ENCODE data around the gene MRE11. TPM values are rescaled to one million over a fixed set of nuclear protein-coding genes. Genes with fewer than 3 reads are reported as not detected.

MRE11 gene
- total and polyA plus RNA-seq, 7 donors: 2.4 to 26.6 (median 12.5) TPM

GRCh38 chr11:94450048-94450447, 43.6 kb downstream of the MRE11 start:
- DNase-seq: no peak
- H3K36me3 ChIP-seq: peaks cover 0 to 34% (median 3%) of the 10 kb centered on the region in 4 donors
- H3K4me3 ChIP-seq: no peak overlapping the region
- no peaks in the 10 kb centered on the region for H3K27me3 ChIP-seq
- H3K9me3 ChIP-seq: no peaks in the 10 kb centered on the region
- no peaks in the 10 kb centered on the region for H3K4me1 ChIP-seq
- WGBS, 2 donors: 83 to 85% methylated on average over 3 of the region's 3 CpGs
- intact Hi-C loops (cut with DNase I): no loop called here
- TF ChIP-seq EP300 (IDR thresholded peaks at IDR 0.05) (no peak), POLR2A (IDR thresholded peaks at IDR 0.05) (no peak)
- no peak overlapping the region for H3K27ac ChIP-seq

- Histone ChIP-seq H3K36me3 (peaks cover 0 to 38% (median 5%) of the 10 kb centered on the region in 4 donors), H3K9me3 (no peaks in the 10 kb centered on the region), H3K27me3 (no peaks in the 10 kb centered on the region), H3K4me1 (no peaks in the 10 kb centered on the region), H3K4me3 (no peak overlapping the region), H3K27ac (no peak overlapping the region)
- no peak for DNase-seq
- no peak for TF ChIP-seq EP300 (IDR thresholded peaks at IDR 0.05)
- TF ChIP-seq CTCF (IDR thresholded peaks at IDR 0.05): no peak
- no peak for TF ChIP-seq POLR2AphosphoS5 (IDR thresholded peaks at IDR 0.05)
- no peak for TF ChIP-seq POLR2A (IDR thresholded peaks at IDR 0.05)
- intact Hi-C loops (cut with DNase I): no loop called here
- WGBS, 2 donors: 84 to 87% methylated on average over 2 of the region's 2 CpGs
These were observed 44.2 kb downstream of the MRE11 start for GRCh38 chr11:94449437-94449836.

DNA sequence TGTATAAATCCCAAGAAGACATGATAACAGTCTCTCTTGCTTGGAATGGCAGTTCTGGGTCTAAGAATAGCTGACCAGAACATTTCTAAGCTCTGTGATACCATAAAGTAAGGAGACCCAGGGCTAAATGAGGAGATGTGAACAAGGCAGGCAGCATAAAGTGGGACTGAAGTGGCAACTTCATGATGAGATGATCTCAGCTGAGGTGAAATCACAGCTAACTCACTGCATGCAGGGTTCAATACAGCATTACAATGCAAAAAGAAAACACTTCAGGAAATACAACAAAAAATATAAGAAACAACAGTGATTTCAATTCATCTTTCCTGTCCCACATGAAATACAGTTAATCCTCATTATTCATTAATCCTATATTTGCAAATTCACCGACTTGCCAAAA, 44.6 kb downstream of the MRE11 start:
- Histone ChIP-seq H3K4me3 (no peak overlapping the region), H3K4me1 (no peaks in the 10 kb centered on the region), H3K9me3 (no peaks in the 10 kb centered on the region), H3K36me3 (peaks cover 0 to 42% (median 5%) of the 10 kb centered on the region in 4 donors), H3K27ac (no peak overlapping the region), H3K27me3 (no peaks in the 10 kb centered on the region)
- 84 to 86% methylated on average over 1 of the region's 1 CpG for WGBS, 2 donors
- no peak for DNase-seq
- intact Hi-C loops (cut with DNase I): no loop called here
- TF ChIP-seq EP300 (IDR thresholded peaks at IDR 0.05): no peak
- TF ChIP-seq CTCF (IDR thresholded peaks at IDR 0.05): no peak
- TF ChIP-seq POLR2A (IDR thresholded peaks at IDR 0.05): no peak
- TF ChIP-seq POLR2AphosphoS5 (IDR thresholded peaks at IDR 0.05): no peak

- Histone ChIP-seq H3K9me3 (no peaks in the 10 kb centered on the region), H3K27ac (no peak overlapping the region), H3K27me3 (no peaks in the 10 kb centered on the region), H3K4me3 (no peak overlapping the region), H3K36me3 (peaks cover 0 to 42% (median 5%) of the 10 kb centered on the region in 4 donors), H3K4me1 (no peaks in the 10 kb centered on the region)
- intact Hi-C loops (cut with DNase I): no loop called here
- TF ChIP-seq CTCF (IDR thresholded peaks at IDR 0.05) (no peak), EP300 (IDR thresholded peaks at IDR 0.05) (no peak), POLR2A (IDR thresholded peaks at IDR 0.05) (no peak), POLR2AphosphoS5 (IDR thresholded peaks at IDR 0.05) (no peak)
- no peak for DNase-seq
- 92 to 95% methylated on average over 4 of the region's 4 CpGs for WGBS, 2 donors
These were observed 46.5 kb downstream of the MRE11 start for GRCh38 chr11:94447149-94447548.

- no peak overlapping the region for H3K27ac ChIP-seq
- H3K36me3 ChIP-seq: peaks cover 0 to 44% (median 6%) of the 10 kb centered on the region in 4 donors
- DNase-seq: no peak
- intact Hi-C loops (cut with DNase I): no loop called here
- no peaks in the 10 kb centered on the region for H3K27me3 ChIP-seq
- no peaks in the 10 kb centered on the region for H3K9me3 ChIP-seq
- no peak overlapping the region for H3K4me3 ChIP-seq
- TF ChIP-seq EP300 (IDR thresholded peaks at IDR 0.05) (no peak), POLR2AphosphoS5 (IDR thresholded peaks at IDR 0.05) (no peak)
- no peaks in the 10 kb centered on the region for H3K4me1 ChIP-seq
- WGBS, 2 donors: 91 to 92% methylated on average over 1 of the region's 1 CpG
These were observed 48.0 kb downstream of the MRE11 start for GRCh38 chr11:94445641-94446040.

DNA sequence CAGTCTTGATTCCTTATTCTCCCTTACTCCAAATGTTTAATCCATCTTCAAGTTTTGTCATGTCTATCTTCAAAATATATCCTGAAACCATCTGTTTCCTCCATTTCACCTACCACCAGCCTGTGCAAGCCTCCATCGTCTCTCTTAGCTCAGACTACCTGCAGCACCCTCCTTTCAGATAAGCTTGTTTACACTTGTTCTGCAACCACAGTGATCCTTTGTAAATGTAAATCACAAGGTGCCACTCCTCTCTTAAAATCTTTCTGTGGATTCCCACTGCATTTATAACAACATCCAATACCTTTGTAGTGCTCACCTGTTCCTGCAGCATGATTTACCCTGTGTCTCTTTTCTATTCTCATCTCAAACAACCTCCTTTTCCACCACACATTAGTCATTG, 60.6 kb downstream of the MRE11 start:
- no peak overlapping the region for H3K4me3 ChIP-seq
- H3K27ac ChIP-seq: no peak overlapping the region
- TF ChIP-seq POLR2AphosphoS5 (IDR thresholded peaks at IDR 0.05) (no peak), EP300 (IDR thresholded peaks at IDR 0.05) (no peak), CTCF (IDR thresholded peaks at IDR 0.05) (no peak), POLR2A (IDR thresholded peaks at IDR 0.05) (no peak)
- H3K4me1 ChIP-seq: no peaks in the 10 kb centered on the region
- H3K36me3 ChIP-seq: peaks cover 7 to 65% (median 14%) of the 10 kb centered on the region in 4 donors
- H3K9me3 ChIP-seq: no peaks in the 10 kb centered on the region
- intact Hi-C loops (cut with DNase I): no loop called here
- no peaks in the 10 kb centered on the region for H3K27me3 ChIP-seq
- DNase-seq: no peak
- 15 to 63% methylated on average over 1 of the region's 1 CpG for WGBS, 2 donors
